Ishikawa (cell line): ENCODE measurements around the gene DPYSL3.

Source experiments
- CEBPB ChIP-seq: IDR thresholded peaks from 2 replicates; pipeline ENCODE4 v1.6.1; 2012
- CREB1 ChIP-seq: IDR thresholded peaks from 2 replicates; pipeline ENCODE4 v1.6.1; 2012; ENCODE audit warnings: low read depth
- EGR1 ChIP-seq: IDR thresholded peaks from 2 replicates; pipeline ENCODE4 v1.6.1; 2012
- EP300 ChIP-seq: IDR thresholded peaks from 2 replicates; pipeline ENCODE4 v1.6.1; 2012; ENCODE audit warnings: borderline replicate concordance
- FOXM1 ChIP-seq: IDR thresholded peaks from 2 replicates; pipeline ENCODE4 v1.6.1; 2012; ENCODE audit warnings: low read depth, borderline replicate concordance
- MAX ChIP-seq: IDR thresholded peaks from 2 replicates; pipeline ENCODE4 v1.6.1; 2012
- NFIC ChIP-seq: IDR thresholded peaks from 2 replicates; pipeline ENCODE4 v1.6.1; 2012
- RAD21 ChIP-seq: IDR thresholded peaks from 2 replicates; pipeline ENCODE4 v1.6.1; 2012; ENCODE audit warnings: low read depth
- REST ChIP-seq: IDR thresholded peaks from 2 replicates; pipeline ENCODE4 v1.6.1; 2012; ENCODE audit warnings: low read depth, mild to moderate bottlenecking
- TAF1 ChIP-seq: IDR thresholded peaks from 2 replicates; pipeline ENCODE4 v1.6.1; 2012; ENCODE audit warnings: low read depth, mild to moderate bottlenecking
- TCF12 ChIP-seq: IDR thresholded peaks from 2 replicates; pipeline ENCODE4 v1.6.1; 2012; ENCODE audit warnings: low read depth
- TEAD4 ChIP-seq: IDR thresholded peaks from 2 replicates; pipeline ENCODE4 v1.6.1; 2012
- YY1 ChIP-seq: IDR thresholded peaks from 2 replicates; pipeline ENCODE4 v1.6.1; 2012; ENCODE audit warnings: low read depth
- ZBTB7A ChIP-seq: IDR thresholded peaks from 2 replicates; pipeline ENCODE4 v1.6.1; 2012; ENCODE audit warnings: low read depth
- TF ChIP-seq, protein P1 (sequence below): IDR thresholded peaks from 2 replicates; pipeline ENCODE4 v1.6.1; 2012

DPYSL3 gene

DNA sequence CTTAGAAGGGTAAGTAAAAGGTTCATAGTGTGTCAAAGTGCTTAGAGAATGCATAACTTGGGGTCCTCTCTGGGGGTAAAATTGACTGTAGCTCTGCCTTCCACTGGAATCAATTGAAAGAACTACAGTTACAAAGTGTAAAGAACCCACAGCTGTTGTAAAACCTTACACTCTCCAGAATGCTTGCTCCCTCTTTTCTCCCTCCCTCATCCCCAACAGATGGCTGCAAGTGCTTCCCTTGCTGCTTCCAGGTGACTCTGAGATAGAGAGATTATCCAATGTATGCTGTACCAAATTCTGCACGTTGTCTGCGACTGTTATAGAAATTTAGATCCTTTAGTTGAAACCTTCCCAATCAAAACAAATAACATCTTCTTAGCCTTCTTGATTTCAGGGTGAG, 149.1 kb downstream of the DPYSL3 start:
- TF ChIP-seq ZBTB7A (no peak), EGR1 (no peak), REST (no peak), EP300 (no peak), TEAD4 (no peak)

- TF ChIP-seq CREB1 (no peak), REST (no peak), EGR1 (no peak), YY1 (no peak), ZBTB7A (no peak), TEAD4 (no peak), EP300 (no peak), RAD21 (no peak), FOXM1 (no peak), NFIC (no peak), MAX (no peak), TCF12 (no peak), CEBPB (no peak), TAF1 (no peak)
- TF ChIP-seq, protein P1, sequence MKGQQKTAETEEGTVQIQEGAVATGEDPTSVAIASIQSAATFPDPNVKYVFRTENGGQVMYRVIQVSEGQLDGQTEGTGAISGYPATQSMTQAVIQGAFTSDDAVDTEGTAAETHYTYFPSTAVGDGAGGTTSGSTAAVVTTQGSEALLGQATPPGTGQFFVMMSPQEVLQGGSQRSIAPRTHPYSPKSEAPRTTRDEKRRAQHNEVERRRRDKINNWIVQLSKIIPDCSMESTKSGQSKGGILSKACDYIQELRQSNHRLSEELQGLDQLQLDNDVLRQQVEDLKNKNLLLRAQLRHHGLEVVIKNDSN: no peak
Observed at GRCh38 chr5:147359581-147359980, 150.3 kb downstream of the DPYSL3 start.

DNA sequence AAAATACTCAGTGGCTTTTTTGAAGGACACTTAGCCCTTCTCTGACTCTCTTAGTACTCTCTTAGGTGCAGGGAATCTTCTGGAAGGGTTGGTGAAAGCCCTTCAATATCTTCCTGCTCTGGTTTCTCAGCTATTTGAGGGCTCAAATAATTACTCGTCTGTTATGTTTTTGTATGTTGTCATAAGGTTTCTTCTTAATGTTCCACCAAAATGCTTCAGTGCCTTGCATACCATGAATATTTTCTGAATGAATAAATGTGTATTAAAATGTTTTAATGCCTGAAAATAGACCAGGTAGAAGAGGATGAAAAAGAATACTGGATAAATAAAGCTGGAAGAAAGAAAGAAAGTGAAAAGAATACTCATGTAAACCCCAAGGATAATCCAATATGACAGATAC, 150.8 kb downstream of the DPYSL3 start:
- TF ChIP-seq CEBPB (no peak), CREB1 (no peak)

- TF ChIP-seq CEBPB: no peak
- TF ChIP-seq TAF1: no peak
- TF ChIP-seq MAX: no peak
- TF ChIP-seq EP300: no peak
- no peak for TF ChIP-seq NFIC
- no peak for TF ChIP-seq RAD21
- no peak for TF ChIP-seq REST
- no peak for TF ChIP-seq CREB1
- no peak for TF ChIP-seq EGR1
- TF ChIP-seq, protein P1: no peak
- TF ChIP-seq TCF12: no peak
- no peak for TF ChIP-seq TEAD4
- TF ChIP-seq YY1: no peak
- no peak for TF ChIP-seq ZBTB7A
- TF ChIP-seq FOXM1: no peak
Observed at GRCh38 chr5:147349241-147349640, 160.6 kb downstream of the DPYSL3 start.

DNA sequence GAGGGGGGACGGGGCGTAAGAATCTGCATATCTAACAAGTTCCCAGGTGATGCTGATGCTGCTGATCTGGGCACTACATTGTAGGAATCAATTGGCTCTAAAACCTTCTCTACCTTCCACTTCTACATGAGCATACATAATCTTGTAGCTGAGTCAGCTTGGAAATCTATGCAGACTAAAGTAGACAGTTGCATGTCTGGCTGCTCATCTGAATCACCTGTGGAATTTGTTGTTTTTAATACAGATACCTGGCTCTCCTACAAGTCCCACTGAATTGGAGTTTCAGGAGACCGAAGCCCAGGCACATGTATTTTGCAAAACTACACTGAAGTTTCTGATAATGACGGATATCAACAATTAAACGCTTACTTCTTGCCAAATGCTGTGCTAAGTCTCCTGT, 161.4 kb downstream of the DPYSL3 start:
- TF ChIP-seq FOXM1: no peak
- TF ChIP-seq ZBTB7A: no peak
- no peak for TF ChIP-seq REST
- TF ChIP-seq TAF1: no peak
- no peak for TF ChIP-seq MAX
- TF ChIP-seq RAD21: no peak
- no peak for TF ChIP-seq TCF12
- TF ChIP-seq NFIC: no peak
- TF ChIP-seq YY1: no peak
- no peak for TF ChIP-seq CEBPB
- TF ChIP-seq CREB1: no peak
- TF ChIP-seq, protein P1: no peak
- no peak for TF ChIP-seq EGR1
- no peak for TF ChIP-seq TEAD4
- no peak for TF ChIP-seq EP300
